IMR-90 (cell line): ENCODE results near the gene SECTM1. TPM values are rescaled to one million over a fixed set of nuclear protein-coding genes. Genes with fewer than 3 reads are reported as not detected.

Experiments
- ATAC-seq: fragments of 200-7000 bp; cut with Tn5 transposase; 2 replicates; pipeline ENCODE4 v1.9.1; 2020; ENCODE audit warnings: low read depth, mild to moderate bottlenecking, moderate library complexity
- BruUV-seq: library from RNA; stranded (reverse); fragments of 400-500 nt; replicated peaks from 2 replicates; lab custom pipeline; 2021; lab: Mats Ljungman, UMichigan
- CTCF ChIA-PET: fragments of 300-600 bp; formaldehyde crosslinking; extraction: SDS; loops from one replicate; lab custom pipeline; 2021; ENCODE audit warnings: antibody characterized with exemption; lab: Yijun Ruan, JAX
- POLR2A ChIA-PET: fragments of 300-600 bp; sonication (Branson Sonifier 250); formaldehyde crosslinking; loops from one replicate; lab custom pipeline; 2022; ENCODE audit warnings: antibody characterized with exemption; ENCODE audit not compliant: unreplicated experiment; lab: Charles Lee
- DNase-seq: peaks from one replicate; pipeline ENCODE4 v3.0.0; 2013
- H2AFZ ChIP-seq: replicated peaks from 2 replicates; pipeline ENCODE3; 2013; ENCODE audit warnings: low read length, mild to moderate bottlenecking; ENCODE audit not compliant: poor library complexity
- H2AK5ac ChIP-seq: 2 replicates; pipeline ENCODE4 v1.6.1; 2013; ENCODE audit warnings: low read depth, low read length, inconsistent platforms
- H2AK9ac ChIP-seq: replicated peaks from 2 replicates; pipeline ENCODE3; 2013; ENCODE audit warnings: mild to moderate bottlenecking, low read depth, low read length, moderate library complexity; ENCODE audit not compliant: poor library complexity
- H2BK120ac ChIP-seq: 2 replicates; pipeline ENCODE4 v1.6.1; 2013; ENCODE audit warnings: low read depth, low read length, inconsistent platforms
- H2BK15ac ChIP-seq: 3 replicates; pipeline ENCODE4 v1.6.1; 2013; ENCODE audit warnings: low read depth, low read length, inconsistent platforms
- H2BK20ac ChIP-seq: 2 replicates; pipeline ENCODE4 v1.6.1; 2013; ENCODE audit warnings: low read depth, mild to moderate bottlenecking, inconsistent platforms, low read length, moderate library complexity
- H2BK5ac ChIP-seq: 2 replicates; pipeline ENCODE4 v1.6.1; 2013; ENCODE audit warnings: mild to moderate bottlenecking, low read depth, low read length, inconsistent platforms; ENCODE audit not compliant: poor library complexity, severe bottlenecking
- H3K14ac ChIP-seq: replicated peaks from 2 replicates; pipeline ENCODE4 v1.6.1; 2013; ENCODE audit warnings: low read depth, low read length, inconsistent platforms
- H3K18ac ChIP-seq: 2 replicates; pipeline ENCODE4 v1.6.1; 2013; ENCODE audit warnings: low read depth, low read length, control low read depth
- H3K23ac ChIP-seq: 2 replicates; pipeline ENCODE4 v1.6.1; 2013; ENCODE audit warnings: low read depth, low read length, inconsistent platforms
- H3K27ac ChIP-seq: 2 replicates; pipeline ENCODE4 v1.5.1; 2013; ENCODE audit warnings: mild to moderate bottlenecking, control low read depth, low read length; ENCODE audit not compliant: insufficient read depth
- H3K27me3 ChIP-seq: 2 replicates; pipeline ENCODE4 v1.6.1; 2013; ENCODE audit warnings: low read length; ENCODE audit not compliant: control insufficient read depth, insufficient read depth
- H3K36me3 ChIP-seq: 2 replicates; pipeline ENCODE4 v1.6.1; 2013; ENCODE audit warnings: low read length, mixed read lengths; ENCODE audit not compliant: control insufficient read depth, insufficient read depth
- H3K4ac ChIP-seq: 2 replicates; pipeline ENCODE4 v1.6.1; 2013; ENCODE audit warnings: low read depth, low read length, inconsistent platforms
- H3K4me1 ChIP-seq: 2 replicates; pipeline ENCODE4 v1.6.1; 2013; ENCODE audit warnings: low read length, mixed read lengths; ENCODE audit not compliant: control insufficient read depth, insufficient read depth
- H3K4me2 ChIP-seq: 2 replicates; pipeline ENCODE4 v1.6.1; 2013; ENCODE audit warnings: low read depth, mild to moderate bottlenecking, control low read depth, low read length, moderate library complexity
- H3K4me3 ChIP-seq: 2 replicates; pipeline ENCODE4 v1.5.1; 2013; ENCODE audit warnings: low read depth, mild to moderate bottlenecking, control low read depth, low read length, moderate library complexity; ENCODE audit not compliant: insufficient read depth
- H3K56ac ChIP-seq: 2 replicates; pipeline ENCODE4 v1.6.1; 2013; ENCODE audit warnings: low read length, inconsistent platforms; ENCODE audit not compliant: insufficient read depth; ENCODE audit errors: extremely low read depth
- H3K79me1 ChIP-seq, 2 experiments: 2 replicates each; pipeline ENCODE4 v1.6.1; 2013; ENCODE audit warnings: low read length in 2 of 2, inconsistent platforms in 1 of 2, low read depth in 1 of 2
- H3K9ac ChIP-seq: 2 replicates; pipeline ENCODE4 v1.6.1; 2013; ENCODE audit warnings: low read depth, low read length, control low read depth
- H3K9me1 ChIP-seq: 2 replicates; pipeline ENCODE4 v1.6.1; 2013; ENCODE audit warnings: low read length, inconsistent platforms; ENCODE audit not compliant: insufficient read depth
- H3K9me3 ChIP-seq: 2 replicates; pipeline ENCODE4 v1.6.1; 2013; ENCODE audit warnings: low read length; ENCODE audit not compliant: control insufficient read depth, insufficient read depth
- H4K20me1 ChIP-seq: 2 replicates; pipeline ENCODE4 v1.6.1; 2013; ENCODE audit warnings: low read length, inconsistent platforms; ENCODE audit not compliant: insufficient read depth
- H4K5ac ChIP-seq: 2 replicates; pipeline ENCODE4 v1.6.1; 2013; ENCODE audit warnings: mild to moderate bottlenecking, low read depth, low read length, control low read depth
- H4K8ac ChIP-seq, 2 experiments: 2 replicates each; pipeline ENCODE4 v1.6.1; 2013; ENCODE audit warnings: low read depth in 2 of 2, low read length in 2 of 2, control low read depth in 1 of 2, inconsistent platforms in 1 of 2
- H4K91ac ChIP-seq: 2 replicates; pipeline ENCODE4 v1.6.1; 2013; ENCODE audit warnings: low read depth, low read length, inconsistent platforms; ENCODE audit not compliant: insufficient read depth
- CEBPB ChIP-seq: IDR thresholded peaks from 2 replicates; pipeline ENCODE4 v1.6.1; 2012; ENCODE audit warnings: low read depth, low read length, improper control_type of control experiment
- CHD1 ChIP-seq: IDR thresholded peaks from 2 replicates; pipeline ENCODE4 v1.6.1; 2012; ENCODE audit warnings: low read depth, low read length, improper control_type of control experiment
- CTCF ChIP-seq: conservative IDR thresholded peaks from 2 replicates; pipeline ENCODE4 v1.5.1; 2012; ENCODE audit warnings: mild to moderate bottlenecking, low read depth, low read length, improper control_type of control experiment
- ELK1 ChIP-seq: fragments of 150-350 bp; IDR thresholded peaks from 2 replicates; pipeline ENCODE4 v1.6.1; 2016; ENCODE audit warnings: low read depth, mild to moderate bottlenecking, low read length, moderate library complexity, borderline replicate concordance
- MAZ ChIP-seq: IDR thresholded peaks from 2 replicates; pipeline ENCODE4 v1.6.1; 2012; ENCODE audit warnings: low read depth, mild to moderate bottlenecking, low read length, improper control_type of control experiment, moderate library complexity, borderline replicate concordance
- MXI1 ChIP-seq: IDR thresholded peaks from 2 replicates; pipeline ENCODE4 v1.6.1; 2012; ENCODE audit warnings: low read depth, mild to moderate bottlenecking, low read length, moderate library complexity, borderline replicate concordance
- NFE2L2 ChIP-seq: fragments of 150-350 bp; IDR thresholded peaks from 2 replicates; pipeline ENCODE4 v1.6.1; 2016; ENCODE audit warnings: low read depth, mild to moderate bottlenecking, low read length
- POLR2A ChIP-seq: IDR thresholded peaks from 2 replicates; pipeline ENCODE4 v1.6.1; 2012; ENCODE audit warnings: mild to moderate bottlenecking, low read depth, low read length
- RAD21 ChIP-seq: IDR thresholded peaks from 2 replicates; pipeline ENCODE4 v1.6.1; 2012; ENCODE audit warnings: low read length, improper control_type of control experiment
- RCOR1 ChIP-seq: IDR thresholded peaks from 2 replicates; pipeline ENCODE4 v1.6.1; 2012; ENCODE audit warnings: mild to moderate bottlenecking, low read length, improper control_type of control experiment; ENCODE audit not compliant: insufficient replicate concordance
- SMC3 ChIP-seq: fragments of 150-350 bp; IDR thresholded peaks from 2 replicates; pipeline ENCODE4 v1.6.1; 2016; ENCODE audit warnings: low read depth, mild to moderate bottlenecking, antibody characterized with exemption, low read length, moderate library complexity
- USF2 ChIP-seq: fragments of 150-350 bp; IDR thresholded peaks from 2 replicates; pipeline ENCODE4 v1.6.1; 2017; ENCODE audit warnings: mild to moderate bottlenecking, antibody characterized with exemption, low read length, low read depth
- WGBS, 2 experiments: methylation state at CpG; one replicate each; pipeline versions ENCODE4 v1.1.5 to v1.1.7; 2013; ENCODE audit warnings: missing lambda C conversion rate in 2 of 2; ENCODE audit not compliant: insufficient read length in 1 of 2; ENCODE audit errors: extremely low coverage in 2 of 2; 5-methylcytosine and 5-hydroxymethylcytosine counted together
- dilution Hi-C: fragments of 300-500 bp; cut with HindIII; formaldehyde crosslinking; loops from one replicate; pipeline ENCODE4 v1.14.3; 2018; ENCODE audit warnings: low sequenced_read_pairs; ENCODE audit not compliant: unreplicated experiment
- in situ Hi-C: fragments of 300-500 bp; cut with MboI; formaldehyde crosslinking; loops from 3 replicates; pipeline ENCODE4 v1.14.3; 2019; ENCODE audit warnings: low sequenced_read_pairs, inconsistent platforms, mixed read lengths
- intact Hi-C: fragments of 100-400 bp; cut with micrococcal nuclease; formaldehyde crosslinking; loops from 2 replicates; pipeline ENCODE4 v1.10.0; 2022
- polyA plus RNA-seq, 3 experiments: library from polyadenylated mRNA; depleted of rRNA; stranded (reverse); fragments of >200 nt; gene quantifications; 2 replicates each; pipeline ENCODE4 v1.2.3, GENCODE V29; 2012; ENCODE audit warnings: low replicate concordance in 1 of 3
- total RNA-seq: library from RNA; depleted of rRNA; stranded (reverse); fragments of >200 nt; gene quantifications from 2 replicates; pipeline ENCODE4 v1.2.3, GENCODE V29; 2012

The SECTM1 gene
- total and polyA plus RNA-seq, 2 of the 4 experiments (the other 2 are of a cell fraction), result 2.3 to 4.4 TPM

- no peak overlapping the region for H2AK9ac ChIP-seq
- no peak overlapping the region for H3K18ac ChIP-seq
- H3K9me3 ChIP-seq, result no peaks in the 10 kb centered on the region
- no peak overlapping the region for H2BK20ac ChIP-seq
- H2AK5ac ChIP-seq, result no peak overlapping the region
- H3K9ac ChIP-seq, result no peak overlapping the region
- peaks cover 0 to 26% of the 10 kb centered on the region in 2 experiments; a peak in 2 of 4 replicates for H3K79me1 ChIP-seq
- H2BK5ac ChIP-seq, result no peak overlapping the region
- intact Hi-C loops (no loop called here), dilution Hi-C loops (no loop called here), in situ Hi-C loops (no loop called here)
- DNase-seq (no peak), ATAC-seq (no peak)
- H4K20me1 ChIP-seq, result no peaks in the 10 kb centered on the region; the same call in 1 of the 2 replicates
- TF ChIP-seq NFE2L2, result no peak
- no peak for TF ChIP-seq RCOR1
- TF ChIP-seq RAD21, result no peak
- TF ChIP-seq POLR2A, result no peak
- no peak for TF ChIP-seq CHD1
- no peak for TF ChIP-seq CTCF
- TF ChIP-seq MAZ, result no peak
- TF ChIP-seq MXI1, result no peak
- no peak for TF ChIP-seq CEBPB
- TF ChIP-seq ELK1, result no peak
- no peak for TF ChIP-seq USF2
- TF ChIP-seq SMC3, result no peak
- H3K9me1 ChIP-seq, result peaks cover 13% of the 10 kb centered on the region
- H3K56ac ChIP-seq, result no peak overlapping the region
- no peaks in the 10 kb centered on the region for H3K27me3 ChIP-seq
- H4K91ac ChIP-seq, result 0 out of 2 replicates have a peak overlapping the region, but pooled peaks have one; percentile 18
- H3K14ac ChIP-seq, result no peak overlapping the region
- 80% methylated on average over 2 of the region's 4 CpGs; no CpG with 5 or more reads in 1 of the 2 experiments for WGBS, 2 experiments
- no peak overlapping the region for H2AFZ ChIP-seq
- H3K4me3 ChIP-seq, result no peak overlapping the region
- no peaks in the 10 kb centered on the region for H3K36me3 ChIP-seq
- no peak overlapping the region for H3K4ac ChIP-seq
- CTCF ChIA-PET, result no interaction called here
- H3K27ac ChIP-seq, result no peak overlapping the region
- H4K8ac ChIP-seq, result no peak overlapping the region
- no peak overlapping the region for H3K4me2 ChIP-seq
- no peak overlapping the region for H4K5ac ChIP-seq
- H2BK15ac ChIP-seq, result no peak overlapping the region
- BruUV-seq, result no TSS peak
- no peak overlapping the region for H3K23ac ChIP-seq
- H2BK120ac ChIP-seq, result no peak overlapping the region
- peaks cover 23% of the 10 kb centered on the region for H3K4me1 ChIP-seq
- POLR2A ChIA-PET, result interaction anchor here (1.1 kb wide), 1 partner anchor 23 kb away, joined by 3 read pairs; no protein-coding TSS in a partner anchor
Observed at GRCh38 chr17:82295472-82295814, 38.1 kb downstream of the SECTM1 start.
